GM19452 (cell line): Measurements from ENCODE around the gene SERPINB3.
"Not testable (repeated sequence)": the region's sequence is repeated elsewhere in the genome, so short reads cannot be mapped to it uniquely, and the experiment has no call there.

Source experiments
- ATAC-seq: cut with Tn5 transposase; IDR thresholded peaks from one replicate; pipeline ENCODE4 v1.9.1; 2021; ENCODE audit not compliant: unreplicated experiment

Gene SERPINB3

DNA sequence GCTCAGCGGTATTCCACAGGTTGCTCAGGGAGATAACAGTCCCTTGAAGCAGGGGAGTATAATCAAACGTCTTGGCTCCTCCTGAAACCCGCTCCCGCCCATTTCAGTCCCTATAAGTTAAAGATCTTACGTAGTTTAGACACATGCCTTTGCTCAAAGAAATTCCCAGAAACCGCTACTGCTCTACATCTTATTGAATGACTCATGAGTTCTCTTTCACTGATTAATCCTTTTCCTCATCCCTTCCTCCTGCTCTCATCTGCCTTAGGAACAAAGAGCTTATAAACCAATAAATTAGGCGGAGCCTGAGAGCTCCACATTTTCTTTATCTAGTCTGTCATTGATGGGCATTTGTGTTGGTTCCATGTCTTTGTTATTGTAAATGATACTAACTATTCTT, 13.5 kb downstream of the SERPINB3 start:
- ATAC-seq = no peak

DNA sequence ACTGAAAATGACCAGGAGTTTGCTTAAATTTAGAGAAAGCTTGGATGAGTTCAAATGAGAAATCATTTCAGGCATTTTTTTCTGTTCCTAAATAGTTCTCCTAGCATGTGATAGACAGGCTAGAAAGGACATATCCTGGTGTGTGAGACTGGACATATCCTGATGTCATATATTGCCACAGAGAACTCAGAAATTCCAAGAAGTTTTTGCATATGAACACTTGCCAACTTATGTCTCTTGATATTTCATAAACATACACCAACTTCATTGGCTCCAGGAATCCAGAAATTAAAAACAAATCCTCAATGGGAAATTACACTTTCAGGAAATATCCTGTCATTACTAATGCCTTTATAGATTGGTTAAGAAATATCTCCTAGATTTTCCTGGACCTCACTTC, 14.8 kb downstream of the SERPINB3 start:
- ATAC-seq = no peak

- not testable (repeated sequence) for ATAC-seq
Observed at GRCh38 chr18:63644694-63645093, 17.0 kb downstream of the SERPINB3 start.

DNA sequence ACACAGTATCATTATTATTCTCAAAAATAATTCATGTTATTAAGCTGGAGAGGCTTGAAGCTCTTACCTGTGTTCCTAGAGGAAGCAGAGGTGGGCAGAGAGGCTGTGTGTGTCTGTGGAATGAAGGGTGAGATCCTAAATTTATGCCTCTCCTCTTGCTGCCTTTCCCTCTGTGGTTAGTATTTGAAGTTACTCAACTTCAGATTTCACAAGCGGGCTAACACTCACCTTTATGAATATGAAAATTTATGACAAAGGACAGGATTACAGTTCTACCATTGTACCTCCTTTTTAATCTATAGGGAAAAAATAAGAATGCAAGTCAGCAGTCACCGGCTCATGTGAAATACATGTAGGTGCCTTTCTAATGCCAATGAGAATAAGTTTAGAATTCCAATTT, 17.6 kb downstream of the SERPINB3 start, which contains the start of gene SERPINB4:
Gene SERPINB4 (minus strand): TSS at position 115 of the 400 bp plus-strand sequence. CDS start 679 bp downstream, outside the sequence.
- ATAC-seq = not testable (repeated sequence)

DNA sequence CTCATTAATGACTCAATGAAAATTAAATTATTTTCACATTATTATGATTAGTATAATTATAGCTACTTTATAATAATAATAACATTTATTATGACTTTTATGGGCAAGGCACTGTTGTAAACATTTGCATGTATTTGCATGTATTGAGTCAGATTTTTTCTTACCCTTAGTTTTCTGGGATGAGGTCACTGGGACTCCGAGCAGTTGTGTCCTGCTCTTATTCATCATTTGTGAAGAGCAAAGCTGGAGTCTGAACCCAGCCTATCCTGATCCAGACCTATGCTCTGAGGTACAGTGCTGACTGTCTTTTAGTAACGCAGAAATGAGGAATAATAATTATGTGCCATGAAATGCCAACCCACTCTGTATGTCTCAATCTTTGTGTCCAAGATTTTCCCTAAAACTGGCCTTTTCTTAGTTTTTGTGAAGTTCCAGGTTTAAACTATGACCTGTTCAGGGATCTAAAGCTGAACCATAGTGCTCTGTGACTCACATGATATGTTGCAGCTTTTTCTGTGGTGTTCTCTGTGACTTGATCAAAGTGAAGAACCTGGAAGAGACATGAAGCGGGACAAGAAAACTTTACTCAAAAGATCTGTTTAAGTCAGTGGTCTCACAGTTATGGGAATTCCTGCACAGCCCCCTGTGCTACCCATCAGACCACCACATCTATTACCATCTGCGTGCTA, 18.9 kb downstream of the SERPINB3 start:
- not testable (repeated sequence) for ATAC-seq

DNA sequence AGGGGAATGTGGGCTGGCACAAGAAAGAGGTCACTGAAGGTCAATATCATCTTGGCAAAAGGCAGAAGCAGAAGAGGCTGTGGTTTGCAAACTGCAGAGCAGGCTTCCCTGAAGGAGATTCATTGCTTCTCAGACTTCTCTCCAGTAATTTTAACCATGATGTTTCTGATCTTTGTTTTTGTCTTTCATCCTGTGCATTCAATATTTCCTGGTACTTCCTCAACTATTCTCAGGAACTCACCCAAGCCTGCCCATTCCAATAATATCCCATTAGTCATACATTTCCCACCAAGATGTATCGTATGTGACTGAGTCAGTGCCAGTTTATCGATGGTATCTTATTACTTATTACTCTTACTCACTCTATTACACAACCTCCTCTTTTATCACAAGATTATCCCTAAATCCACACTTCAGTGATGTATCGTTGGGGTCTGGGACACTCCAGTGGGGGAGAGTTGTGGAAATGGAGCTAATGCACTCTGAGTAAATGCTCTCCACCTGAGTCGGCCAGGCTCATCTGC, 20.5 kb downstream of the SERPINB3 start:
- not testable (repeated sequence) for ATAC-seq

- no peak for ATAC-seq
Observed at GRCh38 chr18:63637703-63638102, 24.0 kb downstream of the SERPINB3 start.

- no peak for ATAC-seq
Observed at GRCh38 chr18:63627819-63628218, 33.9 kb downstream of the SERPINB3 start.

- no peak for ATAC-seq
Observed at GRCh38 chr18:63626431-63626830, 35.3 kb downstream of the SERPINB3 start.

GRCh38 chr18:63624863-63625262, 36.8 kb downstream of the SERPINB3 start:
- no peak for ATAC-seq

DNA sequence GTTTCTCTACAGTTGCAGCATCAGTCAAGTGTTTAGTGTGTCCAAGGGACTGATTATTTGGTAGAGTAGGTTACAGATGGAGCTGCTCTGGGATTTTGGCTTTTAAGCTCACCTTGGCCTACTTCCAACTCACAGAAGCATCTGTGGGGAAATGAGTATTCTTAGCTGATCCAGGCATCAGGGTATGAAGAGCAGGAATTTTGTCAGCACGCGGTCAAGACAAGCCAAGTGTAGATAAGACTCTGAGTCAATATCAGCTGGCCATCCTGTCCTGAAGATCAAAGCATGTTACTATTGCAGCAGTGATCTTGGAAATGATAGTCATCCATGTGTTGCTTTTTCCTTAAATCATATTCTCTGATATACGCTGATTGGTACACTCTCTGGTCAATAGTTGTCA, 42.0 kb downstream of the SERPINB3 start:
- ATAC-seq = no peak

DNA sequence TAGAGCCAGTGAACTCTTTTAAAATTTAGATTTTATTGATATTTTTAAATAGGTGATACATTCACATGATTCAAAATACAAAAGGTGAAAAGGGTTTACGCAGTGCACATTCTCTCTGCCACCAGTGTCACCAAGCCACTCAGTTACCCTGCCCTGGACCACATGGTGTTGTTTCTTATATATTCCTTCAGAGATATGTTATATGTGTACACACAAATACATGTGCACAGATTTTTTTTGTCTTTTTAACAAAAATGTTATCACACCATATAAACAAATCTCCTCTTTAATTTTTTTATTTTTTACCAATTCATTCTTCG, 43.8 kb downstream of the SERPINB3 start:
- ATAC-seq = no peak

- peak; percentile 76 for ATAC-seq
Observed at GRCh38 chr18:63617049-63617914, 44.4 kb downstream of the SERPINB3 start.

- no peak for ATAC-seq
Observed at GRCh38 chr18:63613420-63613819, 48.3 kb downstream of the SERPINB3 start.

- ATAC-seq = no peak
Observed at GRCh38 chr18:63606526-63606925, 55.2 kb downstream of the SERPINB3 start.
